HTR-8/SVneo (cell line): ENCODE results near the gene NR2F6.

Experiments
- DNase-seq: peaks from one replicate; pipeline ENCODE4 v3.0.0; 2011; ENCODE audit warnings: low spot score, mixed read lengths; ENCODE audit not compliant: insufficient read length
- FAIRE-seq: peaks from 2 replicates; lab custom pipeline; 2011; peaks lifted over from hg19 to GRCh38; lab: Jason Lieb, UNC

NR2F6 gene

DNA sequence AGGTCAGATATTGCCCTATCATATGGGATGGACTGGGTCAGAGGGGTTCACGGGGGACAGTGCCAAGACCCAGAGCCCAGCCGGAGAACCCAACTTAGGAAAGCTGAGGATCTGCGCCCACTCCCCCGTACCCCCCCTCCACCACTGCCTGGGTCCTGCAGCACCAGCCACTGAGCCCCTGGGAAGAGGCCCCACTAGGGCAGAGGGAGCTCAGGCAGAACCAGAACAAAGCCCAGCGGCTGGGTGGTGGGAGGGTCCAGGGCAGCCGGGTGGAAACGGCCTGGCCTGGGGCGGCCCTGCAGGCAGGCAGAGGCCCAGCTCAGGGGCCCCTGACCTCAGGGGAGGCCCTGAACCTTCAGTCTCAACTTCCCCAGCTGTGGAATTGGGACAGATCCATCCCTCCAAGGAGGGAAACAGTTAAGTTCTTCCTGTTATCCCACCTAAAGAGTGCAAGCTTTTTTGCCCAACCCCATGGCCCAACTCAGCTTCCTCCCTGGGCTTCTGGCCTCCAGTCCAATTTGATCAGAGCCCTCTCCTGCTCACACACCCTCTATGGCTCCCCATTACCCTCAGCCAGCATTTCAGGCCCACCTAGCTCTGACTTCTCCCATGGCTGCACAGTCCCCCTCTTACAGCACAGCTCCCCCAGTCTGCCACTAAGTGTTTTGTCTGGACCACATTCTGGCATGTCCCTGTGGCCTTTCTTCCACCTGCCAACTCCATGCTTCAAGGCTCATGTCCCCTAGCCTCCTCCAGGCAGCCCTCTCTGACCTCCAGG is 3.1 kb downstream of the NR2F6 start:
- FAIRE-seq = no peak
- no peak for DNase-seq

DNA sequence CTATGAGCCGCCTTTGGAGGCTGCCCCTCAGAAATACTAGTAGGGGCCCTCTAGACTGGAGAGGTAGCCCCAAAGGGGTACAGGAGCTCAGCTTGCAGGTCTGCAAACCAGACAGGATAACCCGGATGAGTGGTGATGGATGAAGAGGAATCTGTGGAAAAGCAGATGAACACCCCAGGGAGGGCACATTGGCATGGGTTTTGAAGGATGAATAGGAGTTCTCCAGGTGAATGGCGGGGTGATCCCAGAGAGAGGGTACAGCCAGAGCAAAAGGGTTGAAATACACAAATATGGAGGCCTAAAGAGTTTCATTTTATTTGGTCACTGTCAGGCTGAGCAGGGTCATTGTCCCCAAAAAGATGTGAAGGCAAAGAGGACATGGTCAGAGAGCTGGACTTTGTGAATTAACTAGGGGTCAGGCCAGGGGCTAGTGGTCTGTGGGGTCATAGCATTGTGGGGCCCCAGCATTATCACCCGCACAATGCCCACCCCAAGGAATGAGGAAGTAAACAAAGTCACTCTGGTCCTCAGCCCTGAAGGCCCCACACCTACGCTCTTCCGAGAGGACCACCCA is 4.8 kb downstream of the NR2F6 start:
- DNase-seq (no peak), FAIRE-seq (no peak)

DNA sequence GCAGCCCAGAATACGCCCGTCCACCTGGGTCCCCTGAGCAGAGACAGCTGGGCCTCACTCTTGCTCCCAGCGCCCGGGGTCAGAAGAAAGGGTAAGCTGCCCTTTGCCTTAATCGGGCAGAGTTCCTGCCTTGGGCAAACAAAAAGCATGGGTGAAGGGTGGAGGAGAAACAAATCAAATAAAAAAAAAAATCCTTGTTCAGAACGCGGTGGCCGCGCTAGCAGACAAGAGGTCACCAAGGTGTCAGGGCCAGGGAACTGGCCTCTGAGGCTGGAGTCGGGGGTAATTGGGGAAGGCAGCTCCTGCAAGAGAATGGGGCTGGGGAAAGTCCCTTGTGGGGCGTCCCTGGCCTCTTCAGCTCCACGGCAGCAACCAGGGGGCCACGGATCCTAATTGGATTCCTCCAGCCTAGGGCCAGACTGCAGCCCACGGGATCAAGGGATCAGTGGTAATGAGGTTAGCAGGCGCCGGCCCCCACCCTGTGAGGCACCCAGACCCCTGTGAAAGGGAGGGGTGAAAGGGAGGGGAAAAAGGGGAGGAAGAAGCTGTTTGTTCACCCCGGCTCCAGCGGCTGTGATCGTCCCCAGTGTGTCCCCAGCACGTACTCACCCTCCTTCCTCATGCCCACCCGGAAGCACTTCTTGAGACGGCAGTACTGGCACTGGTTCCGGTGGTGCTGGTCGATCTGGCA is 5.5 kb downstream of the NR2F6 start:
- FAIRE-seq (no peak), DNase-seq (no peak)

DNA sequence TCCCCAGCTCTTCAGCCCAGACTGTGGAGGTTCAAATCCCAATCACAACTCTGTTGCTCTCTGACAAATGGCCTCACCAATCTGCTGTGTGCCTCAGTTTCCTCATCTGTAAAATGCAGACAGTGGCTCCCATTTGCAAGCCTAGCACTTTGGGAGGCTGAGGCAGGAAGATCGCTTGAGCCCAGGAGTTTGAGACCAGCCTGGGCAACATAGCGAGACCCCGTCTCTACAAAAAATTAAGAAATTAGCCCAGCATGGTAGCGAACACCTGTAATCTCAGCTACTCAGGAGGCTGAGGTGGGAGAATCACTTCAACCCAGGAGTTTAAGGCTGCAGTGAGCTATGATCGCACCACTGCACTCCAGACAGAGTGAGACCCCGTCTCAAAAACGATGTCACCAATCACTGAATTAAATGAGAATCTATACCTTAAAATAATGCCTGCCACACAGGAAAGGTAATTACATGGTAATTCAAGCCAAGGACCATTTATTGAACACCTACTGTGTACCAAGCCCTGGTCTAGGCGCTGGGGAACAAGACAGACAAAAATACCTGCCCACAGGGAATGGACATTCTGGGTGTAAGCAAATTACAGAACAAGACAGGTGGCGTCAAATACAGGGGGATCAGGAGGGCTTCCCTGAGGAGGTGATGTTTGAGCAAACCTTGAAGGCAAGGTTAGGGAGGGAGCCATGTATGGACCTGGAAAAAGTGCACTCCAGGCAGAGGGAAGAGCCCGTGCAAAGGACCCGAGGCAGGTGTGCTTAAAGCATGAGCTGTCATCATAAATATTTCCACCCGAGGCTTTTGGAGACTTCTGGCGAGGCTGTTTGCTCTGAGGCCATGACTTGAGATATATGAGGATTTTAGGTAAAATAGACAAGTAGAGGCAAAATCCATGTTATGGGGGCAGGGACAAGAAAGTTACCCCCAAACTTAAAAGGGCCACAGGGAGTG is 7.7 kb downstream of the NR2F6 start:
- FAIRE-seq (no peak), DNase-seq (no peak)

DNA sequence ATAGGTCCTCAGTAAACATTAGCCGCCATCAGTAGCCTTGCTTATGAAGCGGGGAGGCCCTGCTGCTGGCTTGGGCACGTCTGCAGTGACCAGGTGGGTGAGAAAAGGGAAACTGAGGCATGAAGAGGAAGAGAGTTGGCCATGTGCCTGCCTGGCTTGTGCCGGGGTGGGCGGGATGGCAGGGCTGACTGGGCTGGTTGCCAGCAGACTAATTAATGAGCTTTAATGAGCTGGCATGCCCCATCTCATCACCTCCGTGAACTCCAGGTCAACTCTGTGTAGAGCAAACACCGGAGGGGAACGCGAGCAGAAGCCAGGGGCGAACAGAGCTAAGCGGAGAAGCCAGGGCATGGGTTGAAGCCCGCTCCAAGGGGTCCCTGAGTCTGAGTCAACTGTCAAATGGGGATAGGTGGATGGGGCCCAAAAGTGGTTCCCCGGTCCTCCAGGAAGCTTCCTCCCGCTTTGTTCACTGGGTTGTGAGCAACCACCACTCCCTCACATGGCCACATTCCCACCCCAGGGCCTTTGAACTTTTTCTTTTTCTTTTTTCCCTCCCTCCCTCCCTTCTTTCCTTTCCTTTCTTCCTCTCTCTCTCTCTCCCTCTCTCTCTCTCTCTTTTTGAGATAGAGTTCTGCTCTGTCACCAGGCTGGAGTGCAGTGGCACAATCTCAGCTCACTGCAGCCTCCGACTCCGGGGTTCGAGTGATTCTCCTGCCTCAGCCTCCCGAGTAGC is 8.7 kb downstream of the NR2F6 start:
- DNase-seq = no peak
- FAIRE-seq = no peak

DNA sequence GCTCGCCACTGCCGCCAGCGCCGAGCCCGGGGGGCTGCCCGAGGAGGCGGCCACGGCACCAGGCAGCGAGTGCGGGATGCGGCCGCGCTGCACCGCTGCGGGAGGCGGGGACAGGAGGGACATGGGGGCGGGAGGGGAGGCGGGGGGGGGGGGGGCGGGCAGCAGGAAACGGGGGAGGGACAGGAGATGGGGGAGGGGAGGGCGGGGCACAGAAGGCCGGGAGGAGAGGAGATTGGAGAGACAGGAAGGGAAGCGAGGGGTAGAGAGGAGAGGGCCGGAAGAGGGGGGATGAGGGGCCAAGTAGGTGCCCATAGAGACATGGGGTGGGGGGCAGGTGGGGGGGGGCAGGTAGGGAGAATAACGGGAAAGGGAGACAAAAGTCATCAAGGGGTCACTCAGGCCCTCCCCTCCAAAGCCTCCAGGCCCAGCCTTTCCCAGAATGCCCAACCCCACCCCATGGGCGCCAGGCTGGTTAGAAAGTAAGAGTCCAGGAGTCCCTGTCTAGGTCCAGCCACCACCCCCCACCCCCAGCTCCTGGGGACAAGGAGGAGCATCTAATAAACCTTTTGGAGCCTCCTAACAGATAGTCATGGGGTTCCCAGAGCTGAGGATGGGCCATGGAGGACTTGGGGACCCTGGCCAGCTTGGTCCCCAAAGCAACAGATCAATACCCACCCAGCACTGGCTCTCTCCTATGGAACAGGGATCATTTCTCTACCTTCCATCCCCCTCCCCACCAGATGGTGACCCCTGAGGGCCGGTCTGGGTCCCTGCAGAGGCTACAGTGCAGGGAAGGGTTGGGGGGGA is 9.5 kb downstream of the NR2F6 start:
- DNase-seq (peak; percentile 77), FAIRE-seq (no peak)

DNA sequence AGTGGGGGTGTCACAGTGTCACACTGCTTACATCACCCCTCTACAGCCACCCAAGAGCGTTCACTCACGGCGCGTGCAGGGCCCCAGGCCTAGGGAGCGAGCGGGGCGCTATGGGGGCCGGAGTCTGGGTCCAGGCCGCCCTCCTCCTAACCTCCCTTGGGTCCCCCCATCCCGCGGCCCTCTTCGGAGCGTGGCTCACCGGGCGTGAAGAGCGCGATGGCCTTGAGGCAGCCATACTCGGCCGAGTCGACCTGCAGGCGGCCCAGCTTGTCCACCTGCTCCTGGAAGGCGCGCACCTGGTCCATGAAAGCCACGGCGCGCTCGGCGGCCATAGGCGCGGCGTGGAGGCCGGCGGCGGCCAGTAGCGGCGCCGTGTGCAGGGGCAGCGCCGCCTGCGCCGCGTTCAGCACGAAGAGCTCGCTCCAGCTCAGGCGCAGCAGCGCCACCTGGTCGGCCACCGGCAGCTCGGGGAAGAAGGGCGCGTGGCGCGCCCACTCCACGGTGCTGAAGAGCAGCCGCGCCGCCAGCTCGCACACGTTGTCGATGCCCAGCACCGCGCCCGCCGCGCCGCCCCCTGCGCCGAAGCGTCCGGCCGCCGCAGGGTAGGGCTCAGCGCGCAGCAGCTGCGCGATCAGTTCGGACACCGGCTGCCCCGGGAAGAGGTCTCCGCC is 10.3 kb downstream of the NR2F6 start:
- peak; percentile 92 for FAIRE-seq
- DNase-seq = no peak

DNA sequence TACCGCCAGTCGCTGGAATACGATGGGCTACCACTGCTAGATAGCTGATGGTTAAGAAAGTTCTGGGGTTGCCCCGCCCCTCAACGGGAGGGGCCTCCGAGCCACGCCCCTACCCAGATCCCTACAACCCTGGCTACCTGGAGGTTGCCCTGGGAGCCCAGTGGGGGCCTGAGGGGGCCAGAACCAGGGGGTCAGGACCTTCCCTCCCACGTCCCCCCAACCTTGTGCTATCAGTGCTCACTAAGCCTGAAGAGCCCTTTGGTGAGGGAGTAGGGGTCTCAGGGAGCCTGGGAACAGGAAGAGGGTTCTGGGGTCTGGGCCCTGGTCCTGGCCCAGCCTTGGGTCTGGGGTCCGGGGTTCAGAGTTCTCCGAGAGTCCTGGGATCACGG is 10.8 kb downstream of the NR2F6 start:
- DNase-seq = peak; percentile 77

DNA sequence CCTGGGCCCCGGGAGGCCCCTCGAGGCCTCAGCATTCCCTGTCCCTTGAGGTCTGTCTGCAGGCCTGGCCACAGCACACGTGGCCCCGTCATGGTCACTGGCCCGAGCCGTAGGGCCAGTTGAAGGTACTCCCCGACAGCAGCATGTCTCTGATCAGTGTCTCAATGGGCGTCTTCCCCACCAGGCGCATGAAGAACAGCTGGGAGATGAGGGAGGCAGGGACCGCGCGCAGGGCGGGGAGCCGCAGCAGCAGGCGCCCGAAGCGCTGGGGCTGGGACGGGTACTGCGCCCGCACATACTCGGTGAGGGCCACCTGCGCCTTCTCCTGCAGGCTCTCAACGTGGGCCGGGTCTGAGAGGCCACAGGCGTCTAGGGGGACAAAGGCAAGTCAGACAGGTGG is 13.5 kb downstream of the NR2F6 start:
- FAIRE-seq = no peak
- no peak for DNase-seq

More for the DNA sequence above, 10.8 kb downstream of the NR2F6 start:
- no peak for FAIRE-seq

DNA sequence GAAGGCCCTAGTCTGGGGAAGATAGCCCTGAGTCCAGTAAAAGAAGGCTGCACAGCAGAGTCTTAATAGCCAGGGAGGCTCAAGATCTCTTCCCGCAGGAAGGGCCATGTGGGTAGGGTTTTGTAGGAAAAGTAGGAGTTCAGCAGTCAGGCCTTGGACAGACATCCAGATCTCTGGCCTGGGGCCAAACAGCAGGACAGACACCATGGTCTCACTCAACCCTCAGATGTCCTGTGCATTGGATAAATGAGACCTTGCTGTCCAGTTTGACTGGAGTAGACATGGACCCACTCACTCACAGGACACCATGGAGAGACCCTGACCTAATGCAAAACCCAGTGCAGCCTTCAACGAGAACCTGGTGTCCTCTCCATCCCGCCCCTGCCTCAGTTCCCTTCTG is 15.8 kb downstream of the NR2F6 start:
- DNase-seq (no peak), FAIRE-seq (no peak)

DNA sequence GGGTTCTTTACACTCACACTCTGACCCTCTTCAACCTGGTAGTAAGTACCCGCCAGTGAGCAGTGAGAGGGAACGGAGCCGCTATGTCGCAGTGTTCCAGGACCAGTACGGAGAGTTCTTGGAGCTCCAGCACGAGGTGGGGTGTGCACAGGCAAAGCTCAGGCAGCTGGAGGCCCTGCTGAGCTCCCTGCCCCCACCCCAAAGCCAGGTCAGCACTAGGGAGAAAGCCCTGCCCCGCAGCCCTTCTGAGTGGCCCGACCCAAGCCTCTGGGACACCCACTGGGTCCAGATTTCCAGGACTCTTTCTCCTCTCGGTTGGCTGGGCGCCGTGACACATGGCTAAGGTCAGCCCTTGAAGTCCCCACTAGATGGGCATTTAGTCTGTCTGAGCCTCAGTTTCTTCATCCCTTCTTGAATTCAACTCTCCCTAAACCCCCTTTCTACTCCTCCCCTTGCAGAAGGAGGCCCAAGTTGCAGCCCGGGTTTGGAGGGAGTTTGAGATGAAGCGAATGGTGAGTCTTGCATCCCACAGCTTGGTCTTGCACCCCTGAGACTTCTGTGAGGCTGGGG is 17.8 kb downstream of the NR2F6 start:
- DNase-seq = no peak
- no peak for FAIRE-seq

DNA sequence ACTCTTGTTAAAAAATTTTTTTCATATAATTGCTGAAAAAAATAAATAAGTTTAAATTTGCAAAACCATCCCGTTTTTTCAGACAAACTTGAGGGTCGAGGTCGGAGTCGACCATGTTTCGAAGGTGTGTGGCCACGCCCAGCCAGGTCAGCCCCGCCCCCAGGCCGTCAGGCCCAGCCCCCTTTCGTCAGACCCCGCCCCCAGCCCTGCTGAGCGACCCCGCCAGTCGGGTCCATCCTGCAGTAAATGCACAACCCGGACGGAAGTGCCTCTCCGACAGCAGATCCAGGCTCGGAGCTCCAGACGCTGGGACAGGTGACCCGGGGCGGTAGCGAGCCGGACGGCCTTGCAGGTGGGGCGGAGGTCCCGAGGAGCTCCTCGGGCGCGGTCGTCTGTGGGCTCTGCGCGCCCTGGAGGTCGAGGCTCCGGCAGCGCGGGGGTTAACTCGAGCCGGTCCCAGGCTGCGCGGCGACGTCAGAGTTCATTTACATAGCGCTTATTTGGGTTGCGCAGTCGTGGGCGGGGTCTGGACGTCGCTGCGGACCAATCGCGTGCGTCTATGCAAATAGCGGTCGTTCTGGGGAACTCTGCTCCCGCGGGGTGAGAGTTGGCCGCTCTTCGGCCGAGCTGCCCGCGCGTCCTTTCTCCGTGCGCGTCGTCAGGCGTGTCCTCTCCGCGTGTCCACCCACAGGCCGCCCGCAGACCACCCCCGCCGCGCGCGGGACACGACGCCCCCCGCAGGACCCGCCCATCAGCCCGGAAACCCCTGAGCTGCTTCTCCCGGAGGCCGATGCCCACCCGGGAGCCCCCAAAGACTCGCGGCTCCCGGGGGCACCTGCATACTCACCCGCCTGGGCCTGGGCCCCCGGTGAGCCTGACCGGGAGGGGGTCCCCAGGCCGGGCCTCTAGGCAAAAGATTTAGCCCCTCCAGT is 19.5 kb downstream of the NR2F6 start, which contains the start of gene OCEL1:
OCEL1 (plus strand) TSS at position 225 of the 932 bp plus-strand sequence; CDS start at position 247, 22 bp downstream.
- peak; percentile 95 for DNase-seq
- peak; percentile 93 for FAIRE-seq

DNA sequence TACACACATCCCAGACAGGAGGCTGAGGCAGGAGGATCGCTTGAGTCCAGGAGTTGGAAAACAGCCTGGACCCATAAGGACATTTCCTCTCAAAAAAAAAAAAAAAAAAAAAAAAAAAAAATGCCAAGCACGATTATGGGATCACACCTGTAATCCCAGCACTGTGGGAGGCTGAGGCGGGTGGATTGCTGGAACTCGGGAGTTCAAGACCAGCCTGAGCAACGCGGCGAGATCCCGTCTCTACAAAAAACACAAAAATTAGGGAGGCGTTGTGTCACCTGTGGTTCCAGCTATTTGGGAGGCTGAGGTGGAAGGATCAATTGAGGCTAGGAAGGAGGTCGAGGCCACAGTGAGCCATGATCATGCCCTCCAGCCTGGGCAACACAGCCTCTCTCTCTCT is 20.7 kb downstream of the NR2F6 start:
- no peak for FAIRE-seq
- DNase-seq = no peak

DNA sequence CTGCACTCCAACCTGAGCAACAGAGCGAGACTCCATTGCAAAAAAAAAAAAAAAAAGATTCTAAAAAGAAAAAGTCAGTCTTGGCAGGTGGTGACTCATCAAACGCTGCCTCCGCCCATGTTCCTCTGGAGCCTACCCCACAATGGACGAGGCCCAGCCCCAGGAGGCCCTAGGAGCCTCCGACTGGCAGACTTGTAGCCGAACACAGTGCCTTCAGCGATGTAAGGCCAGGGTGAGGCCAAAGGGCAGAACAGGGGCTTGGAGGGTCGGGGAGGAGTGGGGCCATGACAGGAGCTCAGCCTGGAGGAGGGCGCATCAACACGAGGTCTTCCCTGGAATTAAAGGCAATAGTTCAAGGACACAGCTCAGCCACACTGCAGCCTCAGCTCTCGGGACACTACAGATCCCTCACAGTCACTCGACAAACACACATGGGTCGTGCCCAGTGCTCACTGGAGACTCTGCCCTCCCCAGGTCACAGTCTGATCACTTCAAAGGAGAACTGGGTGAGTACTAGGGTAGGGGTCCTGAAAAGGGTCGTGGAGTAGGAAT is 25.4 kb downstream of the NR2F6 start:
- no peak for DNase-seq
- peak; percentile 9 for FAIRE-seq

DNA sequence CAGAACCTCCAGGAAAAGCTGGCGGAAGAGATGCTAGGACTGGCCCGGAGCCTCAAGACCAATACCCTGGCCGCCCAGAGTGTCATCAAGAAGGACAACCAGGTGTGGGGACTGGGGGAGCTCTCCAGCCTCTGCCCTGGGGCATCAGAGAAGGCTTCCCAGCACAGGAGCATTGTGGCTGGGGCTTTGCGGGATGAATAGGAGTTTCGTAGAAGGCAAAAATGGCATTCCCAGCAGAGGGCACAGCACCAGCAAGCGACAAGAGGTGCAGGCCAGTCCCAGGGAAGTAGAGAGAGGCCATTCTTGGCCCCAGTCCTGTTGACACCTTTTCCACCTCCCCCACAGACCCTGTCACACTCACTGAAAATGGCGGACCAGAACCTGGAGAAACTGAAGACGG is 26.4 kb downstream of the NR2F6 start:
- FAIRE-seq = no peak
- DNase-seq = no peak

DNA sequence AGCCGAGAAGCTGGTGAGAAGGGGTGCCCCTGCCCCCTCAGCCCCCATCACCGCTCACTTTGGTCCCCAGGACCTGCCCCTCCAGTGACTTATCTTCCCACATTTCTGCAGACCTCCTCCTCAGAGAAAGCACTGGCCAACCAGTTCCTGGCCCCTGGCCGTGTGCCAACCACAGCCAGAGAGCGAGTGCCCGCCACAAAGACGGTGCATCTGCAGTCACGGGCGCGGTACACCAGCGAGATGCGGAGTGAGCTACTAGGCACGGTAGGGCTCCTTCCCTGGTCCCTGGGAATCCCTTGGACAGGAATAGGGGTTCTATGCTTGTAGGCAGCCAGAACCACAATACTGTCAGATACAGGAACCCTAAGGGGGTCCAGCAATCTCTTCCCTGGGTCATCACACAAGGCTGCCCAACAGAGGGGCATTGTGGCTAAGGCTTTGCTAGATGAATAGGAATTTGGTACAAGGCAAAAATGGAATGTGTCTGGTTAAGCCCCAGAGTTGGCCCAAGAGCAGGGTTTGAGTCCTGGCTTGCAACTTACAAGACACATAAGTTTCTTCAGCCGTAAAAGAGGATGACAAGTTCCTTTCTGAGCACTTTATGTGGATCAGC is 29.6 kb downstream of the NR2F6 start:
- DNase-seq (no peak), FAIRE-seq (peak; percentile 4)
